ENCODE data around the gene TFCP2L1.

The TFCP2L1 gene

GRCh38 chr2:121219866-121220265, 65.1 kb downstream of the TFCP2L1 start:
- DNase-seq (ENCODE audit: low read depth in 2 of 2), result no peak

GRCh38 chr2:121218386-121218938, 66.5 kb downstream of the TFCP2L1 start:
- DNase-seq (ENCODE audit: low read depth in 2 of 2), result no peak

- no peak for DNase-seq (ENCODE audit: low read depth in 2 of 2)
These were observed 67.4 kb downstream of the TFCP2L1 start for GRCh38 chr2:121217627-121218026.

- DNase-seq (ENCODE audit: low read depth in 2 of 2), result no peak
These were observed 70.7 kb downstream of the TFCP2L1 start for GRCh38 chr2:121214296-121214695.

- no peak for DNase-seq (ENCODE audit: low read depth in 2 of 2)
These were observed 71.6 kb downstream of the TFCP2L1 start for GRCh38 chr2:121213386-121213785.

- DNase-seq (ENCODE audit: low read depth in 2 of 2), result no peak
These were observed 72.2 kb downstream of the TFCP2L1 start for GRCh38 chr2:121212661-121213325.

GRCh38 chr2:121211689-121212151, 73.3 kb downstream of the TFCP2L1 start:
- DNase-seq (ENCODE audit: low read depth in 2 of 2), result no peak

GRCh38 chr2:121211251-121211650, 73.8 kb downstream of the TFCP2L1 start:
- no peak for DNase-seq (ENCODE audit: low read depth in 2 of 2)

GRCh38 chr2:121210691-121211090, 74.3 kb downstream of the TFCP2L1 start:
- DNase-seq (ENCODE audit: low read depth in 2 of 2), result no peak

- DNase-seq (ENCODE audit: low read depth in 2 of 2), result no peak
These were observed 75.9 kb downstream of the TFCP2L1 start for GRCh38 chr2:121209014-121209610.

GRCh38 chr2:121207494-121207893, 77.5 kb downstream of the TFCP2L1 start:
- no peak for DNase-seq (ENCODE audit: low read depth in 2 of 2)

- DNase-seq (ENCODE audit: low read depth in 2 of 2), result no peak
These were observed 79.6 kb downstream of the TFCP2L1 start for GRCh38 chr2:121205321-121205942.

GRCh38 chr2:121203591-121204249, 81.3 kb downstream of the TFCP2L1 start:
- DNase-seq (ENCODE audit: low read depth in 2 of 2), result no peak

- no peak for DNase-seq (ENCODE audit: low read depth in 2 of 2)
These were observed 82.3 kb downstream of the TFCP2L1 start for GRCh38 chr2:121202541-121203310.

GRCh38 chr2:121201796-121202195, 83.2 kb downstream of the TFCP2L1 start:
- DNase-seq (ENCODE audit: low read depth in 2 of 2), result no peak

- DNase-seq (ENCODE audit: low read depth in 2 of 2), result no peak
These were observed 84.3 kb downstream of the TFCP2L1 start for GRCh38 chr2:121200419-121201315.

- DNase-seq (ENCODE audit: low read depth in 2 of 2), result no peak
These were observed 85.0 kb downstream of the TFCP2L1 start for GRCh38 chr2:121200011-121200347.

GRCh38 chr2:121199281-121200010, 85.6 kb downstream of the TFCP2L1 start:
- DNase-seq (ENCODE audit: low read depth in 2 of 2), result no peak

GRCh38 chr2:121197369-121198091, 87.5 kb downstream of the TFCP2L1 start:
- no peak for DNase-seq (ENCODE audit: low read depth in 2 of 2)

Measured in stimulated activated CD8-positive, alpha-beta memory T cell treated with anti-CD3 and anti-CD28 coated beads, Interleukin-2, amount 100 ng/mL, for 1 hour (primary cell).